Measurements from ENCODE around the gene ATG101. TPM values are rescaled to one million over a fixed set of nuclear protein-coding genes. Genes with fewer than 3 reads are reported as not detected.
A peak's percentile ranks its signal among the peaks of the same experiment; 100 is the strongest.

Gene ATG101
- total and polyA plus RNA-seq, 7 donors: 25.1 to 154 (median 35.3) TPM

GRCh38 chr12:52042706-52043385 lies 26.9 kb upstream of the ATG101 start:
- ATAC-seq: peak; percentile 58 to 76 (median 60)
- no peaks in the 10 kb centered on the region for H3K9me3 ChIP-seq
- 33 to 38% (median 33%) methylated on average over 8 of the region's 8 CpGs for WGBS, 3 donors
- TF ChIP-seq CTCF (IDR thresholded peaks at IDR 0.05): no peak
- H3K4me3 ChIP-seq: no peak overlapping the region
- no peaks in the 10 kb centered on the region for H3K36me3 ChIP-seq (ENCODE audit: insufficient read depth in 1 of 2, low read depth in 1 of 2)
- H3K27ac ChIP-seq: peak overlapping the region; percentile 93
- H3K27me3 ChIP-seq (ENCODE audit: insufficient read depth in 3 of 3, low read length in 2 of 3): no peaks in the 10 kb centered on the region
- peak in 1 of 2 donors; percentile 77 for DNase-seq
- intact Hi-C loops (cut with DNase I): no loop called here
- H3K4me1 ChIP-seq: peaks cover 59% of the 10 kb centered on the region

- no peaks in the 10 kb centered on the region for H3K27me3 ChIP-seq (ENCODE audit: insufficient read depth in 3 of 3, low read length in 2 of 3)
- 17 to 31% (median 20%) methylated on average over 20 to 21 of the region's 21 CpGs for WGBS, 3 donors
- no peaks in the 10 kb centered on the region for H3K9me3 ChIP-seq
- ATAC-seq (peak; percentile 80 to 85 (median 84)), DNase-seq (peak; percentile 84 to 95)
- intact Hi-C loops (cut with DNase I): no loop called here
- H3K27ac ChIP-seq: peak overlapping the region; percentile 93
- peak overlapping the region; percentile 61 for H3K4me3 ChIP-seq
- H3K36me3 ChIP-seq (ENCODE audit: insufficient read depth in 1 of 2, low read depth in 1 of 2): no peaks in the 10 kb centered on the region
- no peak for TF ChIP-seq CTCF (IDR thresholded peaks at IDR 0.05)
- H3K4me1 ChIP-seq: peaks cover 55% of the 10 kb centered on the region
Measured at GRCh38 chr12:52043386-52044212, 26.2 kb upstream of the ATG101 start.

GRCh38 chr12:52044292-52044983 lies 25.3 kb upstream of the ATG101 start:
- no peaks in the 10 kb centered on the region for H3K36me3 ChIP-seq (ENCODE audit: insufficient read depth in 1 of 2, low read depth in 1 of 2)
- H3K4me1 ChIP-seq: peaks cover 56% of the 10 kb centered on the region
- ATAC-seq (peak; percentile 63 to 80 (median 72)), DNase-seq (peak; percentile 91 to 94)
- 12 to 15% (median 14%) methylated on average over 18 of the region's 18 CpGs for WGBS, 3 donors
- intact Hi-C loops (cut with DNase I): no loop called here
- H3K4me3 ChIP-seq: peak overlapping the region; percentile 61
- no peak for TF ChIP-seq CTCF (IDR thresholded peaks at IDR 0.05)
- no peaks in the 10 kb centered on the region for H3K27me3 ChIP-seq (ENCODE audit: insufficient read depth in 3 of 3, low read length in 2 of 3)
- H3K9me3 ChIP-seq: no peaks in the 10 kb centered on the region
- H3K27ac ChIP-seq: peak overlapping the region; percentile 93

GRCh38 chr12:52045794-52046199 lies 24.0 kb upstream of the ATG101 start:
- WGBS, 3 donors: 13 to 25% (median 18%) methylated on average over 4 of the region's 4 CpGs
- H3K4me1 ChIP-seq: peaks cover 68% of the 10 kb centered on the region
- peak overlapping the region; percentile 93 for H3K27ac ChIP-seq
- no peak for TF ChIP-seq CTCF (IDR thresholded peaks at IDR 0.05)
- H3K36me3 ChIP-seq (ENCODE audit: insufficient read depth in 1 of 2, low read depth in 1 of 2): no peaks in the 10 kb centered on the region
- no peaks in the 10 kb centered on the region for H3K9me3 ChIP-seq
- peak overlapping the region; percentile 61 for H3K4me3 ChIP-seq
- intact Hi-C loops (cut with DNase I): no loop called here
- ATAC-seq (no peak), DNase-seq (no peak)
- no peaks in the 10 kb centered on the region for H3K27me3 ChIP-seq (ENCODE audit: insufficient read depth in 3 of 3, low read length in 2 of 3)

All from psoas muscle (tissue), 8 donors.